GM23338 (cell line): Measurements from ENCODE around the gene SYT17. TPM values are rescaled to one million over a fixed set of nuclear protein-coding genes. Genes with fewer than 3 reads are reported as not detected.

Source experiments
- ATAC-seq: fragments of 200-7000 bp; cut with Tn5 transposase; 3 replicates; pipeline ENCODE4 v1.9.1; 2020
- DNase-seq: peaks from one replicate; pipeline ENCODE4 v3.0.0-alpha.2; 2015; ENCODE audit warnings: low spot score
- H2AFZ ChIP-seq: fragments of 200-600 bp; sonication (generic); 2 replicates; pipeline ENCODE4 v1.8.0; 2016; ENCODE audit warnings: antibody characterized with exemption, mild to moderate bottlenecking, moderate library complexity
- H3F3A ChIP-seq: fragments of 200-600 bp; sonication (generic); replicated peaks from 2 replicates; pipeline ENCODE4 v1.8.0; 2017; ENCODE audit warnings: antibody characterized with exemption, mixed run types, low read depth
- H3K27ac ChIP-seq: fragments of 200-600 bp; sonication (generic); 2 replicates; pipeline ENCODE4 v1.6.1; 2016; ENCODE audit warnings: low read depth
- H3K27me3 ChIP-seq: fragments of 200-600 bp; sonication (generic); 2 replicates; pipeline ENCODE4 v1.8.0; 2016; ENCODE audit warnings: mild to moderate bottlenecking, mixed run types, moderate library complexity; ENCODE audit not compliant: insufficient read depth
- H3K36me3 ChIP-seq: fragments of 200-600 bp; sonication (generic); 2 replicates; pipeline ENCODE4 v1.8.0; 2016; ENCODE audit warnings: mild to moderate bottlenecking; ENCODE audit not compliant: insufficient read depth
- H3K4me1 ChIP-seq: fragments of 200-600 bp; sonication (generic); 2 replicates; pipeline ENCODE4 v1.8.0; 2016; ENCODE audit warnings: mild to moderate bottlenecking, moderate library complexity; ENCODE audit not compliant: insufficient read depth
- H3K4me2 ChIP-seq: fragments of 200-600 bp; sonication (generic); 2 replicates; pipeline ENCODE4 v1.7.1; 2017; ENCODE audit warnings: mixed run types
- H3K4me3 ChIP-seq: fragments of 200-600 bp; sonication (generic); 2 replicates; pipeline ENCODE4 v1.6.1; 2016; ENCODE audit warnings: mixed run types
- H3K79me2 ChIP-seq: fragments of 200-600 bp; sonication (generic); replicated peaks from 2 replicates; pipeline ENCODE4 v1.8.0; 2017; ENCODE audit warnings: mild to moderate bottlenecking; ENCODE audit not compliant: insufficient read depth
- H3K9me2 ChIP-seq: fragments of 200-600 bp; sonication (generic); 2 replicates; pipeline ENCODE4 v1.8.0; 2017; ENCODE audit not compliant: insufficient read depth
- H4K20me1 ChIP-seq: fragments of 200-600 bp; sonication (generic); replicated peaks from 2 replicates; pipeline ENCODE4 v1.8.0; 2017; ENCODE audit warnings: mild to moderate bottlenecking; ENCODE audit not compliant: insufficient read depth
- H3K27ac Mint-ChIP-seq: 2 replicates; pipeline ENCODE4 v1.8.0; 2020; ENCODE audit warnings: inconsistent platforms, mild to moderate bottlenecking, moderate library complexity, mixed read lengths
- H3K27me3 Mint-ChIP-seq: 3 replicates; pipeline ENCODE4 v1.8.0; 2022; ENCODE audit warnings: low read depth, mild to moderate bottlenecking, moderate library complexity, mixed read lengths, inconsistent platforms; ENCODE audit not compliant: insufficient read depth, poor library complexity
- H3K36me3 Mint-ChIP-seq: 3 replicates; pipeline ENCODE4 v1.8.0; 2021; ENCODE audit warnings: low read depth, mild to moderate bottlenecking, inconsistent platforms, moderate library complexity, mixed read lengths
- H3K4me1 Mint-ChIP-seq: 3 replicates; pipeline ENCODE4 v1.8.0; 2020; ENCODE audit warnings: mild to moderate bottlenecking, inconsistent platforms, mixed read lengths
- H3K4me3 Mint-ChIP-seq: 3 replicates; pipeline ENCODE4 v1.8.0; 2021; ENCODE audit warnings: moderate library complexity, mild to moderate bottlenecking, inconsistent platforms, mixed read lengths
- H3K9me3 Mint-ChIP-seq: 3 replicates; pipeline ENCODE4 v1.8.0; 2020; ENCODE audit warnings: moderate library complexity, mild to moderate bottlenecking, inconsistent platforms, mixed read lengths
- CREB1 ChIP-seq: fragments of 250-450 bp; sonication (Bioruptor Pico); IDR thresholded peaks from 2 replicates; pipeline ENCODE4 v1.5.0; 2020; ENCODE audit warnings: low read depth, mild to moderate bottlenecking, moderate library complexity
- CTCF ChIP-seq, 2 experiments: fragments of 200-600 bp in 1 of 2; sonication (generic) in 1 of 2; conservative IDR thresholded peaks; 2 replicates each; pipeline versions ENCODE4 v1.5.1 to v1.6.1; 2016 to 2017; ENCODE audit warnings: antibody characterized with exemption in 2 of 2, low read depth in 2 of 2, mild to moderate bottlenecking in 2 of 2, moderate library complexity in 1 of 2
- ETS1 ChIP-seq: IDR thresholded peaks from 2 replicates; pipeline ENCODE4 v1.6.1; 2016; ENCODE audit warnings: antibody characterized with exemption
- EZH2 ChIP-seq: fragments of 200-600 bp; sonication (generic); IDR thresholded peaks from one replicate; pipeline ENCODE4 v1.8.0; 2017; ENCODE audit warnings: antibody characterized with exemption, mild to moderate bottlenecking, low read depth; ENCODE audit not compliant: unreplicated experiment
- EZH2phosphoT487 ChIP-seq: fragments of 200-600 bp; sonication (generic); IDR thresholded peaks from one replicate; pipeline ENCODE4 v1.8.1; 2018; ENCODE audit warnings: antibody characterized with exemption; ENCODE audit not compliant: unreplicated experiment
- JUNB ChIP-seq: IDR thresholded peaks from one replicate; pipeline ENCODE4 v1.6.1; 2016; ENCODE audit warnings: antibody characterized with exemption; ENCODE audit not compliant: unreplicated experiment
- NANOG ChIP-seq: IDR thresholded peaks from 2 replicates; pipeline ENCODE4 v1.6.1; 2016; ENCODE audit warnings: antibody characterized with exemption, borderline replicate concordance
- POLR2AphosphoS5 ChIP-seq: IDR thresholded peaks from 2 replicates; pipeline ENCODE4 v1.6.1; 2016; ENCODE audit warnings: antibody characterized with exemption, low read depth
- REST ChIP-seq: IDR thresholded peaks from one replicate; pipeline ENCODE4 v1.6.1; 2018; ENCODE audit warnings: antibody characterized with exemption; ENCODE audit not compliant: unreplicated experiment
- STAT1 ChIP-seq: IDR thresholded peaks from one replicate; pipeline ENCODE4 v1.6.1; 2016; ENCODE audit warnings: antibody characterized with exemption; ENCODE audit not compliant: unreplicated experiment
- ZNF114 ChIP-seq: fragments of 250-450 bp; sonication (Bioruptor Pico); IDR thresholded peaks from 2 replicates; pipeline ENCODE4 v1.5.0; 2020; ENCODE audit warnings: mild to moderate bottlenecking, moderate library complexity
- ZNF331 ChIP-seq: fragments of 250-450 bp; sonication (Bioruptor Pico); IDR thresholded peaks from 2 replicates; pipeline ENCODE4 v1.5.0; 2020; ENCODE audit warnings: low read depth, mild to moderate bottlenecking, moderate library complexity
- polyA plus RNA-seq: library from polyadenylated mRNA; unstranded; fragments of >200 nt; fragmentation: Nextera tagmentation; extraction: Ambion mirVana; gene quantifications from 2 replicates; pipeline ENCODE4 v1.2.1, GENCODE V29; 2016
- total RNA-seq: library from RNA; depleted of rRNA; stranded (reverse); fragments of >200 nt; shearing (Covaris generic); gene quantifications from 2 replicates; pipeline ENCODE4 v1.2.3, GENCODE V29; 2014

The SYT17 gene
- total and polyA plus RNA-seq, 2 experiments from 2014 or later: 5.3 to 9.5 TPM

- no peaks in the 10 kb centered on the region for H4K20me1 ChIP-seq
- Mint-ChIP-seq H3K27ac (no peak overlapping the region), H3K9me3 (no peaks in the 10 kb centered on the region), H3K36me3 (no peaks in the 10 kb centered on the region), H3K4me3 (no peak overlapping the region), H3K27me3 (peaks cover 13% of the 10 kb centered on the region), H3K4me1 (peaks cover 38% of the 10 kb centered on the region)
- no peaks in the 10 kb centered on the region for H3K27me3 ChIP-seq
- H3K36me3 ChIP-seq: no peaks in the 10 kb centered on the region
- H3K4me2 ChIP-seq: no peak overlapping the region
- DNase-seq (no peak), ATAC-seq (no peak)
- no peaks in the 10 kb centered on the region for H3K79me2 ChIP-seq
- H3K27ac ChIP-seq: no peak overlapping the region
- H3K9me2 ChIP-seq: no peaks in the 10 kb centered on the region
- no peaks in the 10 kb centered on the region for H3F3A ChIP-seq
- peaks cover 23% of the 10 kb centered on the region for H3K4me1 ChIP-seq
- TF ChIP-seq REST (no peak), STAT1 (no peak), POLR2AphosphoS5 (no peak), EZH2 (no peak), JUNB (no peak), NANOG (no peak), ETS1 (no peak), EZH2phosphoT487 (no peak), CREB1 (no peak), CTCF (conservative IDR thresholded peaks at IDR 0.05; ENCODE audit: low read depth in 2 of 2) (no peak)
- peak overlapping the region; percentile 52; the same call in 1 of the 2 replicates for H2AFZ ChIP-seq
- H3K4me3 ChIP-seq: no peak overlapping the region
Measured at GRCh38 chr16:19132898-19133297, 35.1 kb upstream of the SYT17 start.

GRCh38 chr16:19133600-19133999, 34.4 kb upstream of the SYT17 start:
- Mint-ChIP-seq H3K27me3 (peaks cover 13% of the 10 kb centered on the region), H3K9me3 (no peaks in the 10 kb centered on the region), H3K36me3 (no peaks in the 10 kb centered on the region), H3K27ac (no peak overlapping the region), H3K4me3 (no peak overlapping the region), H3K4me1 (peaks cover 39% of the 10 kb centered on the region)
- Histone ChIP-seq H2AFZ (no peak overlapping the region), H3K4me2 (no peak overlapping the region), H3K4me3 (no peak overlapping the region), H4K20me1 (no peaks in the 10 kb centered on the region), H3K9me2 (no peaks in the 10 kb centered on the region), H3K36me3 (no peaks in the 10 kb centered on the region), H3F3A (no peaks in the 10 kb centered on the region), H3K79me2 (no peaks in the 10 kb centered on the region), H3K27ac (no peak overlapping the region), H3K27me3 (no peaks in the 10 kb centered on the region), H3K4me1 (peaks cover 19% of the 10 kb centered on the region)
- no peak for DNase-seq
- no peak for ATAC-seq
- TF ChIP-seq ZNF114 (CRISPR knock-in tag) (no peak), EZH2phosphoT487 (no peak), JUNB (no peak), STAT1 (no peak), CREB1 (no peak), CTCF (conservative IDR thresholded peaks at IDR 0.05; ENCODE audit: low read depth in 2 of 2) (no peak), ZNF331 (CRISPR knock-in tag) (no peak)
